Vagina (tissue), 2 donors: ENCODE data around the gene NRXN3.

ENCODE experiments used
- CTCF ChIP-seq, 3 experiments: fragments of 450-650 bp in 2 of 3; fragments of 200-600 bp in 1 of 3; sonication (generic) in 1 of 3; IDR thresholded peaks; one replicate each; pipeline ENCODE4 v1.5.1; 2017 to 2019; ENCODE audit warnings: antibody characterized with exemption in 3 of 3, mild to moderate bottlenecking in 2 of 3, moderate library complexity in 2 of 3
- POLR2A ChIP-seq, 2 donors: fragments of 450-650 bp; IDR thresholded peaks; one replicate each; pipeline ENCODE4 v1.6.1; 2017; ENCODE audit warnings: antibody characterized with exemption in 2 of 2, mild to moderate bottlenecking in 2 of 2, moderate library complexity in 2 of 2

- TF ChIP-seq CTCF (IDR thresholded peaks at IDR 0.05), result no peak
- TF ChIP-seq POLR2A (IDR thresholded peaks at IDR 0.05), result no peak
Measured at GRCh38 chr14:79549515-79549914, 1379.3 kb downstream of the NRXN3 start.
